Mesodermal cell (in vitro differentiated cells): Measurements from ENCODE around the gene RASGRF1.

Source experiments
- H3K27ac ChIP-seq: 2 replicates; pipeline ENCODE4 v1.7.0; 2013; ENCODE audit warnings: mild to moderate bottlenecking, low read depth, low read length, moderate library complexity; ENCODE audit not compliant: severe bottlenecking
- H3K36me3 ChIP-seq: 2 replicates; pipeline ENCODE4 v1.7.1; 2013; ENCODE audit warnings: mild to moderate bottlenecking, low read length, moderate library complexity; ENCODE audit not compliant: control insufficient read depth, insufficient read depth
- H3K4me1 ChIP-seq: one replicate; pipeline ENCODE4 v1.7.1; 2013; ENCODE audit warnings: mild to moderate bottlenecking, low read length; ENCODE audit not compliant: insufficient read depth, control insufficient read depth, poor library complexity, severe bottlenecking
- H3K4me3 ChIP-seq: 2 replicates; pipeline ENCODE4 v1.7.0; 2013; ENCODE audit warnings: low read length, control low read depth, mild to moderate bottlenecking; ENCODE audit not compliant: insufficient read depth, poor library complexity, severe bottlenecking; ENCODE audit errors: extremely low read depth
- H3K9me3 ChIP-seq: 2 replicates; pipeline ENCODE4 v1.7.1; 2013; ENCODE audit warnings: mild to moderate bottlenecking, low read length, moderate library complexity; ENCODE audit not compliant: control insufficient read depth
- WGBS, 2 experiments: methylation state at CpG; one replicate each; pipeline ENCODE4 v1.1.5; 2013; ENCODE audit warnings: missing lambda C conversion rate in 2 of 2; ENCODE audit not compliant: insufficient coverage in 2 of 2; 5-methylcytosine and 5-hydroxymethylcytosine counted together

The RASGRF1 gene

DNA sequence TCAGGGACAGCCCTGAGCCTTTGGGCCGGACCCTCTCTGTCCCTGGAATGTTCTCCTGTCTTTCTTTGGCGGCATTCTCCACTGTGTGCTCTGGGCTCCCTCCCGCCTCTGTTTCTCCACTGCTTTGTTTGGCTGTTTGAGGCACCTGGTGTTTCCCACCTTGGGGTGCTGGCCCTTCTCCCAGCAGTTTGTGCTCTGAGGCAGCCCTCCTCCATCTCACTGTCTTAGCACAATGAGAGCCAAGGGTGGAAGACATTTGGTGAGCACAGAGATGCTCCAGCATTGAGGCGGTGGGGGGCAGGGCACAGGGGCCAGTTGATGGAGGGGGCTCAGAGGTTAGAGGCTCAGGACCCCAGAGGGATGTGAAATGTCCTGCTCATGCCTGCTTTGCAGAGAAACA is 54.3 kb downstream of the RASGRF1 start:
- H3K36me3 ChIP-seq: no peaks in the 10 kb centered on the region
- H3K4me1 ChIP-seq: no peaks in the 10 kb centered on the region
- 93 to 100% methylated on average over 4 of the region's 4 CpGs for WGBS, 2 experiments
- H3K4me3 ChIP-seq: no peak overlapping the region
- H3K27ac ChIP-seq: no peak overlapping the region
- peaks cover 11% of the 10 kb centered on the region for H3K9me3 ChIP-seq

DNA sequence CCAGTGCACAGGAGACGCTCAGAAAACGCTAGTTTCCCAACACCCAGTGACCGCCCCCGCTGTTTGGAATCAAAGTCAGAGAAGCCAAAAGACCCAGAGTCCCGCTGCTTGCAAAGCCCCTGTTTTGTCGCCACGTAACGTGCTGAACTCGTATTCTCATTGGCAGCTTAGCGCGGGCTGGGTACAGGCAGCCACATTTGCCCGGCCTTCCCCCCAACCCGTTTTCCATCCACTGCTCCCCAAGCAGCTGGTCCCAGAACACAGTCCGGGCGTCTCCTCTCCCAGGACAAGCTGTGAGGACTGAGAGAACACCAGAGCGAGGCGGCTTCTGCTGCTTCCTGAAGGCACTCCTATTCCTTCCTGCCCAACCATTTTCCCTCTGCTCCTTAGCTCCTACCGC is 54.8 kb downstream of the RASGRF1 start:
- WGBS, 2 experiments: 88% methylated on average over 15 to 17 of the region's 18 CpGs

DNA sequence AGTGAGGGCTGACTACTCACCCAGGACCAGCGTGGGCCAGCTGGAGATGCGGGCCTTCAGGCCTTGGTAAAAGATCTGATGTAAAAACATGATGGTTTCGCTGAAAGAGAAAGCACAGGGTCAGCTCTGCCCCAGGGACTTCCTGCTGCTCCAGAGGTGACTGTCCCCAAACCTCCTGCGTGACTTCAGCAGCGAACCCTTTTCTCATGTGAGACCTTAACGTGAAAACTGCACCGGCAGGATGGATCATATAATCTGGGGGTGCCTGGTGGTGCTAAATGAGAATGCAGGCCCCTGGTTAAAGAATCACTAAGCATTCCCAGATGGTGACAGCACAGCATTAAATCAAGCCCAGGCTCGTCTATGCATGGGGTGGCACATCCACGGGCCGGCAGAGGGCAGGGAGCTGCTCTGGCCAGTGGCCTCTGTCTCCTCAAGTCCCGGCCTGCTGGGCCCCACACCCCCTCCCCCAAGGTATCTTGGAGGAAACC is 55.4 kb downstream of the RASGRF1 start:
- Histone ChIP-seq H3K9me3 (peaks cover 11% of the 10 kb centered on the region), H3K36me3 (no peaks in the 10 kb centered on the region), H3K4me1 (no peaks in the 10 kb centered on the region), H3K4me3 (no peak overlapping the region), H3K27ac (no peak overlapping the region)
- 74 to 77% methylated on average over 10 of the region's 11 CpGs for WGBS, 2 experiments

More for the DNA sequence above, 54.8 kb downstream of the RASGRF1 start:
- Histone ChIP-seq H3K36me3 (no peaks in the 10 kb centered on the region), H3K4me3 (no peak overlapping the region), H3K27ac (no peak overlapping the region), H3K9me3 (peaks cover 11% of the 10 kb centered on the region), H3K4me1 (no peaks in the 10 kb centered on the region)

DNA sequence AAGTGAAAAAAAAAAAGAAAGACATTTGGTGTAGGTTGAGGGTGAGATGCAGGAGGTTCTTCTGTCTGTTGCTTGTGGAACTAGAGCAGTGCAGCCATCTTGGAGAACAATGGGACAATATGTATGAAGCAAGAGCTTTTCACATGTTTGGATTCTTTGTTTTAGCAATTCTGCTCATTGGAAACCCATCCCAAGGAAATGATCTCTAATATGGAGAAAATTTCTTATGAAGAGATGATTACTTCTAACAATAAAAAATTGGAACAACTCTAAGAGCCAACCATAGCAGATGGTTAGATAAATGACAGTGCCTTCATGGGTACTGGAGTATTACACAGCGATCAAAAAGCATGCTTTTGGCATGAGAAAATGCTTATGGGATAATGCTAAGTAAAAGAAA is 56.3 kb downstream of the RASGRF1 start:
- WGBS, 2 experiments: no CpG with 5 or more reads among the region's 1 CpG

DNA sequence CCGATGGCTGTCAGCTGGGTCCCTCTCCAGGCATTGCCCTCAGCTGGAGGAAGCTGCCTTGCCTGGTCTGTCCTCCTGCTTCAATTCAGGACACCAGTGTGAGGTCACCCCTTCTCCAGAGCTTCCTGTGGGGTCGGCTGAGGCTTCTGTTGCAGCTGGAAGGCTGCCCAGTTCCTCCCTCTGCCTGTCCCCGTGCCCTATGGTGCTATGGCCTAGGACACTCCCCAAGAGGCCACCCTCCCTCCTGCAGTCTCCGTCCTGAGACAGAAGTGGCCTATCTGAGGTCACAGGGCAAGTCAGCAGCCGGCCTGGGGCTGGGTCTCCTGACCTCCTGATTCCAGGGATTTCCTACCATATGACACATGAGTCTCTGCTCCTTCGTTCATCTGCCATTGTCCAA is 57.9 kb downstream of the RASGRF1 start:
- Histone ChIP-seq H3K9me3 (peaks cover 7% of the 10 kb centered on the region), H3K4me1 (no peaks in the 10 kb centered on the region)
- 85 to 87% methylated on average over 5 of the region's 6 CpGs for WGBS, 2 experiments

More for the DNA sequence above, 56.3 kb downstream of the RASGRF1 start:
- Histone ChIP-seq H3K4me1 (no peaks in the 10 kb centered on the region), H3K9me3 (peaks cover 11% of the 10 kb centered on the region), H3K4me3 (no peak overlapping the region), H3K36me3 (no peaks in the 10 kb centered on the region), H3K27ac (no peak overlapping the region)

DNA sequence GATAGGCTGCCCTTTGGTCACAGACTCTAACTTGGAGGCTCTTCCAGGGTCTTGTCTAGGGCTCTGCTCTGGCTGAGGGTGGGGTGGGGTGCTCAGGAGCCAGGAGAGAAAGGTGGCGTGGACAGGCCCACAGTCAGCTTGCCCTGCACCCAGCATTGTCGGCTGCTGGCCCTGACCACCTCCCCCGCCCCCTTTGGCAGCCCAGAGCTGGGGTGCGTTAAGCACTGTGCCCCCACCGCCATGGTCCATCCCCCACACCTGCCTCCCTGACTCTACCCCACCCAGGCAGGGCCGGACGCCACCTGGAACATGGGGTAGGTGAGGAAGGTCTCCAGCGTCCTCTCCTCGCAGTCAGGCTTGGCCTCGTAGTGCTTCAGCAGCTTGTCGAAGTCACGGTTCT is 58.8 kb downstream of the RASGRF1 start:
- no peak overlapping the region for H3K27ac ChIP-seq
- H3K9me3 ChIP-seq: peaks cover 7% of the 10 kb centered on the region
- no peaks in the 10 kb centered on the region for H3K4me1 ChIP-seq
- H3K36me3 ChIP-seq: no peaks in the 10 kb centered on the region
- no peak overlapping the region for H3K4me3 ChIP-seq
- 90 to 100% methylated on average over 4 of the region's 12 CpGs for WGBS, 2 experiments

More for the DNA sequence above, 57.9 kb downstream of the RASGRF1 start:
- H3K36me3 ChIP-seq: no peaks in the 10 kb centered on the region
- no peak overlapping the region for H3K4me3 ChIP-seq
- H3K27ac ChIP-seq: no peak overlapping the region

DNA sequence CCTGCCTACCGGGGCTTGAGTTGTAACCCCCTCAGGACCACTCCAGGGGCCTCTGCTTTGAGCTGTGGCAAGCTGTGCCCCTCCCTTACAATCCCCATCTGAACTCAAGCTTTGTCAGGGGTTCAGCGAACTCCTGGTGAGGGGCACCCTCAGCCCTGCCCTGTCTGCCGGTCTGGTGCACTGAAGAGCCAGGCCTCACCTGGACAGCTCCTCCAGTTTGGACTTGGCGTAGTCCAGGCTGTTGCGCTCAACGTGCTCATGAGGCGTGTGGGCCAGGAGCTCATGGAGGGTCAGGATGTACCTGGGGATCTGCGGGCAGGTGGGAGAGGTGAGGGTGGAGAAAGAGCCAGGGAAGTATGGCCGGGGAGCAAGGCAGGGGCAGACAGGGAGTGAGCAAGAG is 59.4 kb downstream of the RASGRF1 start:
- H3K36me3 ChIP-seq: no peaks in the 10 kb centered on the region
- H3K4me1 ChIP-seq: no peaks in the 10 kb centered on the region
- H3K27ac ChIP-seq: no peak overlapping the region
- 79 to 94% methylated on average over 3 to 9 of the region's 9 CpGs for WGBS, 2 experiments
- H3K9me3 ChIP-seq: peaks cover 7% of the 10 kb centered on the region
- H3K4me3 ChIP-seq: no peak overlapping the region

DNA sequence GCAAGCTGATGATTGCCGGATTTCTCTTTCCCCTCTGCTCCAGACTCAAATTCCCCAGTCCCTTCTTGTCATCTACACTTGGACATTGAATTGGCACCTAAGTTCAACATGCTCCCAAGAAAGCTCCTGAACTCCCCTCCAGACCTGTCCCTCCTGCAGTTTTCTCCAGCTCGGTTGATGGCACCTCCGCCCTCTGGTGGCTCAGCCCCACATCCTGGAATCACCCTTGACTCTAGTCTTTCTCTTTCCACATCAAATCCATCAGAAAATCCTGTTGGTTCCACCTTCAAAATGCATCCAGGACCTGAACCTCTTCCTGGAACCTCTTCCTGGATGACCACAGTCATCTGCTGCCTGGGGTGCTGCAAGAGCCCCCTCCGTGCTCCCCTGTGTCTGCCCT is 60.1 kb downstream of the RASGRF1 start:
- 83% methylated on average over 3 to 4 of the region's 4 CpGs for WGBS, 2 experiments
- Histone ChIP-seq H3K4me3 (no peak overlapping the region), H3K36me3 (no peaks in the 10 kb centered on the region), H3K27ac (no peak overlapping the region), H3K9me3 (peaks cover 7% of the 10 kb centered on the region), H3K4me1 (no peaks in the 10 kb centered on the region)

DNA sequence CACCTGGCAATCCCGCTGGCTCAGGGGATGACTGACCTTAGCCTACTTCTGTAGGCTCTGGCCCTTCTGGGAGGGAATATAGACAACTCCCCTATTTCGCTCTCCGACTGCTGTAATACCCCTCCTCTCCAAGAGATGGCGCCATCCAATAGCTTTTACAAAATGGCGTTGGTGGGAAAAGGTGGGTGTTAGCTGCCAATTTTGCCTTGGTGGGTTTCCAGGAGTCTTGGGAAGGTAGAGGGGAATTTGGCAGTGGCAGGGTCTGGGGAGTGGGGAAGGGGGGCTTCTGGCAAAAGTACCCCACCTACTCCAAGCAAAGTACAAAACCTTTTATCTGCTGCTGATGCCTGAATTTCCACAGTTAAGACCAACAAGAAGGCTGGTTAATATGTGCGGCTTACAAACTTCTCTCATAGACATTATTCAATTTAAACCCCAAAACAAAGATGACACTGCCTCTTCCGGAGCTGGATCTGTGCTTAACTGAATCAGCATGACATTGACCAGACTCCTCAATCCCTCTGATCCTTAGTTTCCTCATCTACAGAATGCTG is 62.1 kb downstream of the RASGRF1 start:
- no peaks in the 10 kb centered on the region for H3K36me3 ChIP-seq
- H3K4me1 ChIP-seq: no peaks in the 10 kb centered on the region
- H3K27ac ChIP-seq: no peak overlapping the region
- H3K9me3 ChIP-seq: no peaks in the 10 kb centered on the region
- H3K4me3 ChIP-seq: no peak overlapping the region
- 50 to 60% methylated on average over 2 to 3 of the region's 7 CpGs for WGBS, 2 experiments

DNA sequence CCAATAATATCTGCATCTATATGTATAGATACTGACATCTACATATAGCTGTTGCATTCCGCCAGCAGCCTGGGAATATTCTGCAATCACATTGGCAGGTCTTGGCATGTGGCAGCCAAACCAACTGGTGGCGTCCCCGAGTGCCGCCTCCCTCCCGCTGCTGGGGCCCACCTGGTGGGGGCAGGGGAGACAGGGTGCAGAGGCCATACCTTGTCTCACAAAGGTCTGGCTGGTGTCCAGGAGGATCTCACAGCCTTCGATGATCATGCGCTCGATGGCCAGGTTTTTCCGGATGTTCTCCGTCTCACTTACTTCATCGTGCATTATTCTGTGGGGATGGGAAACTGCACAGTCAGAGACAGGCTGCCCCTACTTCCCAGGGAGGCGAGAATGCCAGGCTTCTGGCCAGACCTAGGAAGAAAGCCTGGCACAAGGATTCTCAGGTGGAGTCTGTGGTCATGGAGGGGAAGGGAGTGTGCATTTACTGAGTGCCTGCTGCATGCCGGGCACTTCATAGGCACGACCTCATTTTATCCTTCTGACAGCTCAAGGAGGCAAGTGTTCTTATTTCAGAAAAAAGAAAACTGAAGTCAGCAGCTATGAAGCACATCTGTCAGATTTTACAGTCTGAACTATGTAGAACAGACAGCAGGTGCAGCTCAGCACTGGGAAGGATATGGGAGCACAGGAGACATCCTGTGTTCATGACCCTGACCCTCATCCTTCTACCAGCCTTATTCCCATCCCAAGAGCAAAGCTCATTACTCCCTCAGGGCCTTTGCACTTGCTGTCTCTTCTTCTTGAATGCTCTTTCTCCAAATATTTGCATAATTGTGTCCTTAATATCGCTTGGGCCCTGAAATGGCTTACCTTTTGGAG is 62.8 kb downstream of the RASGRF1 start:
- Histone ChIP-seq H3K27ac (no peak overlapping the region), H3K9me3 (no peaks in the 10 kb centered on the region), H3K4me1 (no peaks in the 10 kb centered on the region), H3K4me3 (no peak overlapping the region), H3K36me3 (no peaks in the 10 kb centered on the region)
- WGBS, 2 experiments: 79 to 81% methylated on average over 15 of the region's 15 CpGs

DNA sequence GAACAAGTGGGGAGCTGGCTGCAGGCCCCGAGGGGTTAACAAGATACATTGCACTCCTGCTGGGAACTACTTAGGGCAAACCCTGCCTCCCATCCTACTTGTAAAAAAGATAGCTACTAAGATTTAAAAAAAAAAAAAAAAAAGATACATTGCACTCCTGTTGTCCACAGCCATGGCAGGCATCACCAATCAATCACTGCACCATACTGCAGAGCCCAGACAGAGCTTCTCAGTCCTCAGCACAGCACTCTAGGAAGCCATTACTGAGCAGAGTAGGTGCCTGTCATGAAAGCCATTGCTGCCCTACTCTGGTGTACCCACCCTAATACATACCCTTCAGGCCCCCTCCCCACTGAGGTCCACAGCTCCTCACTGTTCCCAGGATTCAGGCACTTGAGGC is 64.8 kb downstream of the RASGRF1 start:
- Histone ChIP-seq H3K27ac (no peak overlapping the region), H3K4me1 (no peaks in the 10 kb centered on the region), H3K4me3 (no peak overlapping the region), H3K36me3 (no peaks in the 10 kb centered on the region), H3K9me3 (no peaks in the 10 kb centered on the region)
- 83% methylated on average over 1 of the region's 1 CpG; no CpG with 5 or more reads in 1 of the 2 experiments for WGBS, 2 experiments
